ENCODE measurements around the gene PNPLA3.

Gene PNPLA3

DNA sequence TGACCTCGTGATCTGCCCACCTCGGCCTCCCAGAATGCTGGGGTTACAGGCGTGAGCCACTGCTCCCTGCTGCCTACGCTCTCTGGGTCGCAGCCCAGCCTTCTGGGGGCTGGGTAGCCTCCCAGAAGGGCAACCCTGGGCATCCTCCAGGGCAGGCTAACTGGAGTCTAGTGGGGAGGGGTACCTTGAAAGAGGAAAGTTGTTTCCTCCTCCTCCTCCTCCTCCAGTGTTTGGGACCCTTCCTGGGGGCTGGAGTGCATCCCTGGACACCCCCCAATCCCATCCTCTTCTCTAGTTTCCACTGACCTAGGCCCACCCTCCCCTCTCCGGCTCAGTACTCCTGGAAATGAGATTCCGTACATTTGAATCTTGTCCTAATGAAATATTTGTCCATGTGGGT is 1.3 kb downstream of the PNPLA3 start:
- DNase-seq (ENCODE audit: extremely low spot score): no peak
- TF ChIP-seq LEF1 (IDR thresholded peaks at IDR 0.05; ENCODE audit: borderline replicate concordance) (no peak), SUZ12 (IDR thresholded peaks at IDR 0.05) (no peak)
- POLR2A ChIA-PET: interaction anchor here (0.9 kb wide), 1 partner anchor 30 kb away, joined by 3 read pairs; no protein-coding TSS in a partner anchor
- CTCF ChIA-PET: no interaction called here

DNA sequence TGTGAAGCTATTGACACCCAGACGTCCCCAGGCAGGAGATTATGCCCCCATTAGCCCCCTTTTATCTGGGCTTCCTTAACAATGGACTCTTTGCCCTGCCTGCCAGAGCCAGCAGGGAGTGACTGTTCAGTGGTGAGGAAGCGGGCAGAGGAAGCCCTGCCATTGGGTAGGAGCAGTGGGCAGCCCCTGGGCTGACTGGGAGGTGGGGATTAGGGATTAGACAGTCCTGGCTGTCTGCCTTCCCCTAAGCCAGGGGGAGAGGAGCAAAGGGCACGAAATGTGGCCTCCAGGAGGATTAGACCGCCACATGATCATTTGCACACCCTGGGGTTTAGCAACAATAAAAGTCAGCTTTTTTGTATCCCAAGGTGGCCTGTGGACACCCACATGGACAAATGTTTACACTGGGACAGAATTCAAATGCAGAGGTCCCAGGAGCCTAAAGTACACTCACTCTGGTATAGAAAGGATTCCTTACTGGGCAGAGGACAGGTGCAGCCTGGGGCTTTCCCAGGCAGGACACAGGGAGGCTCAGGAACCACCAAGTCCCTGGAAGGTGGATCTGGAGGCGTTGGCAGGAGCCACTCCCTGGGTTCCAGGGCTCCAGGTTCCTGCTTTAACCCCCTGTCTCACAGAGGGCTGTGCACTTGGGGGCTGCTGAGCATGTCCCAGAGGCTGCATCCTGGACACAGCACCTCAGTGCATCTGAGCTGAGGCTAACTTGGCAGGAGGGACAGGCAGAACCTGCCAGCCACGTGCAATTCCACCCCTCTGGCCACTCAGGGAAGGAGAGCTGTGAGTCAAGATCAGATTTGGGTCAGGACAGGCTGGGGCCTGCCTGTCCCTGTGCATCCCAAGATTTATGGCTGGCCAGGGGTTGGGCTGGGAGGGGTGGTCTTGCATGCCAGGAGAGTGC is 2.1 kb downstream of the PNPLA3 start:
- TF ChIP-seq NFRKB (IDR thresholded peaks at IDR 0.05): no peak
- TF ChIP-seq TARDBP (IDR thresholded peaks at IDR 0.05): no peak
- TF ChIP-seq, protein P1, sequence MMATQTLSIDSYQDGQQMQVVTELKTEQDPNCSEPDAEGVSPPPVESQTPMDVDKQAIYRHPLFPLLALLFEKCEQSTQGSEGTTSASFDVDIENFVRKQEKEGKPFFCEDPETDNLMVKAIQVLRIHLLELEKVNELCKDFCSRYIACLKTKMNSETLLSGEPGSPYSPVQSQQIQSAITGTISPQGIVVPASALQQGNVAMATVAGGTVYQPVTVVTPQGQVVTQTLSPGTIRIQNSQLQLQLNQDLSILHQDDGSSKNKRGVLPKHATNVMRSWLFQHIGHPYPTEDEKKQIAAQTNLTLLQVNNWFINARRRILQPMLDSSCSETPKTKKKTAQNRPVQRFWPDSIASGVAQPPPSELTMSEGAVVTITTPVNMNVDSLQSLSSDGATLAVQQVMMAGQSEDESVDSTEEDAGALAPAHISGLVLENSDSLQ (IDR thresholded peaks at IDR 0.05): no peak
- no peak for TF ChIP-seq BHLHE40 (IDR thresholded peaks at IDR 0.05; ENCODE audit: borderline replicate concordance)
- no peak for TF ChIP-seq LEF1 (IDR thresholded peaks at IDR 0.05; ENCODE audit: borderline replicate concordance)
- no peak for TF ChIP-seq SP1 (IDR thresholded peaks at IDR 0.05)
- TF ChIP-seq SUZ12 (IDR thresholded peaks at IDR 0.05): no peak
- no peak for TF ChIP-seq ELF4 (IDR thresholded peaks at IDR 0.05)
- no peak for TF ChIP-seq FOXA1 (IDR thresholded peaks at IDR 0.05)
- TF ChIP-seq HDGF (IDR thresholded peaks at IDR 0.05; ENCODE audit: borderline replicate concordance): no peak
- no peak for TF ChIP-seq ARNT (IDR thresholded peaks at IDR 0.05)
- TF ChIP-seq FOXK2 (IDR thresholded peaks at IDR 0.05): no peak
- no peak for TF ChIP-seq FOXM1 (IDR thresholded peaks at IDR 0.05; ENCODE audit: borderline replicate concordance)
- no peak for TF ChIP-seq CTBP1 (IDR thresholded peaks at IDR 0.05; ENCODE audit: borderline replicate concordance)
- ChIA-PET CTCF (interaction anchor here (1.2 kb wide), 1 partner anchor 20 kb away, joined by 4 read pairs; no protein-coding TSS in a partner anchor), POLR2A (interaction anchor here (0.9 kb wide), 2 partner anchors 29 to 43 kb away, joined by 3 read pairs; no protein-coding TSS in a partner anchor)
- no peak for DNase-seq (ENCODE audit: extremely low spot score)

DNA sequence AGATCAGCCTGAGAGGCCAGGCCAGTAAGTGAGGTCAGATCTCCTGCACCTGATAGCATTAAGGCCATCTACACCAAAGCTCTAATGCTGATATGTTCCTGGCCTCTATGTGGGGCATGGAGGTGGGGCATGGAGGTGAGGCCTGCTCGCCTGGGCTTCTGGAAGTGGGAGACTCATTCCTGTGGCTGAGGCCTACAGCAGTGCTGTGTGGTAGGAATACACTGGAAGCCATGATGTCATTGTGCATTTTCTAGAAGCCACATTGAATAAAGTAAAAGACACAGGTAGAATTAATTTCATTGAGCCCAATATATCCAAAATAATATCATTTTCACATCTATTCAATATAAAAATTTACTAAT is 2.7 kb downstream of the PNPLA3 start:
- ChIA-PET CTCF (interaction anchor here (1.2 kb wide), 1 partner anchor 20 kb away, joined by 4 read pairs; no protein-coding TSS in a partner anchor), POLR2A (no interaction called here)
- DNase-seq (ENCODE audit: extremely low spot score): no peak
- no peak for TF ChIP-seq FOXM1 (IDR thresholded peaks at IDR 0.05; ENCODE audit: borderline replicate concordance)
- TF ChIP-seq TARDBP (IDR thresholded peaks at IDR 0.05): no peak
- TF ChIP-seq FOXA1 (IDR thresholded peaks at IDR 0.05): no peak
- no peak for TF ChIP-seq BHLHE40 (IDR thresholded peaks at IDR 0.05; ENCODE audit: borderline replicate concordance)
- no peak for TF ChIP-seq ZNF384 (IDR thresholded peaks at IDR 0.05)
- no peak for TF ChIP-seq LEF1 (IDR thresholded peaks at IDR 0.05; ENCODE audit: borderline replicate concordance)
- TF ChIP-seq, protein P1 (IDR thresholded peaks at IDR 0.05): no peak
- TF ChIP-seq SP1 (IDR thresholded peaks at IDR 0.05): no peak
- TF ChIP-seq NFRKB (IDR thresholded peaks at IDR 0.05): no peak
- no peak for TF ChIP-seq FOXK2 (IDR thresholded peaks at IDR 0.05)
- TF ChIP-seq ARNT (IDR thresholded peaks at IDR 0.05): no peak
- TF ChIP-seq CTBP1 (IDR thresholded peaks at IDR 0.05; ENCODE audit: borderline replicate concordance): no peak

DNA sequence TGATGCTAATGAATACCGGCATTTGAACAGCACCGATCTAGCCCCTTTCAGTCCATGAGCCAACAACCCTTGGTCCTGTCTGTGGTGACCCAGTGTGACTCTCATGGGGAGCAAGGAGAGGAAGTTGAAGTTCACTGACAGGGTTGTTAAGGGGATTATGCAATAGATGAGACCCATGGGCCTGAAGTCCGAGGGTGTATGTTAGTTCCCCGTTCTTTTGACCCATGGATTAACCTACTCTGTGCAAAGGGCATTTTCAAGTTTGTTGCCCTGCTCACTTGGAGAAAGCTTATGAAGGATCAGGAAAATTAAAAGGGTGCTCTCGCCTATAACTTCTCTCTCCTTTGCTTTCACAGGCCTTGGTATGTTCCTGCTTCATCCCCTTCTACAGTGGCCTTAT is 4.9 kb downstream of the PNPLA3 start:
- TF ChIP-seq SUZ12 (IDR thresholded peaks at IDR 0.05): no peak
- no peak for TF ChIP-seq FOXA1 (IDR thresholded peaks at IDR 0.05)
- TF ChIP-seq ELF4 (IDR thresholded peaks at IDR 0.05): no peak
- no peak for TF ChIP-seq SP1 (IDR thresholded peaks at IDR 0.05)
- TF ChIP-seq L3MBTL2 (conservative IDR thresholded peaks at IDR 0.05): no peak
- no peak for TF ChIP-seq ARNT (IDR thresholded peaks at IDR 0.05)
- no peak for TF ChIP-seq FOXM1 (IDR thresholded peaks at IDR 0.05; ENCODE audit: borderline replicate concordance)
- no peak for TF ChIP-seq HDGF (IDR thresholded peaks at IDR 0.05; ENCODE audit: borderline replicate concordance)
- TF ChIP-seq TARDBP (IDR thresholded peaks at IDR 0.05): no peak
- TF ChIP-seq, protein P1 (IDR thresholded peaks at IDR 0.05): no peak
- no peak for TF ChIP-seq ZNF384 (IDR thresholded peaks at IDR 0.05)
- TF ChIP-seq FOXK2 (IDR thresholded peaks at IDR 0.05): no peak
- no peak for TF ChIP-seq CTBP1 (IDR thresholded peaks at IDR 0.05; ENCODE audit: borderline replicate concordance)
- TF ChIP-seq LEF1 (IDR thresholded peaks at IDR 0.05; ENCODE audit: borderline replicate concordance): no peak
- no peak for TF ChIP-seq NFRKB (IDR thresholded peaks at IDR 0.05)
- TF ChIP-seq BHLHE40 (IDR thresholded peaks at IDR 0.05; ENCODE audit: borderline replicate concordance): no peak
- no peak for DNase-seq (ENCODE audit: extremely low spot score)
- ChIA-PET CTCF (interaction anchor here (2.7 kb wide), 1 partner anchor 17 kb away, joined by 10 read pairs; no protein-coding TSS in a partner anchor), POLR2A (no interaction called here)

DNA sequence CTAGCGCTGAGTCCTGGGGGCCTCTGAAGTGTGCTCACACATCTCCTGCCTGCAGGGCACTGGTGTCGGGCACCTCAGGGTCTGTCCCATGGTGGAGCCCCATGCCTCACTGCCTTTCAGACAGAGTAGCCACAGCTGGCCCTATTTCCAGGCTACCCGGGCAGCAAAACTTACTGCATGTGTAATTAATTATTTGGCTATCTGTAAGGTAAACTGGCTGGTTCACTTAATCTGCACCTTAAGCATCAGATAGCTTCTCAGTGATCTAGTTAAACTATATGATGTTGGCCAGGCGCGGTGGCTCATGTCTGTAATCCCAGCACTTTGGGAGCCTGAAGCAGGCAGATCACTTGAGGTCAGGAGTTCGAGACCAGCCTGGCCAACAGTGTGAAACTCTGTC is 5.3 kb downstream of the PNPLA3 start:
- ChIA-PET CTCF (interaction anchor here (2.7 kb wide), 1 partner anchor 17 kb away, joined by 10 read pairs; no protein-coding TSS in a partner anchor), POLR2A (interaction anchor here (1.3 kb wide), 1 partner anchor 26 kb away, joined by 4 read pairs; no protein-coding TSS in a partner anchor)
- DNase-seq (ENCODE audit: extremely low spot score): no peak
- TF ChIP-seq ELF4 (IDR thresholded peaks at IDR 0.05) (no peak), LEF1 (IDR thresholded peaks at IDR 0.05; ENCODE audit: borderline replicate concordance) (no peak), FOXK2 (IDR thresholded peaks at IDR 0.05) (no peak), L3MBTL2 (conservative IDR thresholded peaks at IDR 0.05) (no peak), BHLHE40 (IDR thresholded peaks at IDR 0.05; ENCODE audit: borderline replicate concordance) (no peak), ZNF384 (IDR thresholded peaks at IDR 0.05) (no peak), FOXM1 (IDR thresholded peaks at IDR 0.05; ENCODE audit: borderline replicate concordance) (no peak), TARDBP (IDR thresholded peaks at IDR 0.05) (no peak), SP1 (IDR thresholded peaks at IDR 0.05) (no peak), NFRKB (IDR thresholded peaks at IDR 0.05) (no peak), FOXA1 (IDR thresholded peaks at IDR 0.05) (no peak)
